Spleen (tissue), 11 donors: ENCODE data around the gene KCNJ9. TPM values are rescaled to one million over a fixed set of nuclear protein-coding genes. Genes with fewer than 3 reads are reported as not detected.

ENCODE experiments used
- DNase-seq: peaks from one replicate; pipeline ENCODE4 v3.0.0-alpha.2; 2020
- H3K27ac ChIP-seq, 8 donors: fragments of 200-600 bp; sonication (generic) in 7 of 8; 1 replicate in 4 of 8; 2 replicates in 4 of 8; pipeline versions ENCODE4 v1.5.0 to v1.8.0; 2016 to 2021; ENCODE audit warnings: inconsistent platforms in 4 of 8, mild to moderate bottlenecking in 4 of 8, moderate library complexity in 1 of 8
- H3K27me3 ChIP-seq, 7 donors: fragments of 200-600 bp; sonication (generic) in 6 of 7; replicated peaks in 1 of 7; 1 replicate in 4 of 7; 2 replicates in 3 of 7; pipeline versions ENCODE4 v1.5.0 to v1.8.0; 2016 to 2021; ENCODE audit warnings: inconsistent platforms in 3 of 7, mild to moderate bottlenecking in 1 of 7
- H3K36me3 ChIP-seq, 6 donors: fragments of 200-600 bp; sonication (generic) in 5 of 6; 1 replicate in 4 of 6; 2 replicates in 2 of 6; pipeline versions ENCODE4 v1.5.0 to v1.8.0; 2016 to 2021; ENCODE audit warnings: inconsistent platforms in 2 of 6
- H3K4me1 ChIP-seq, 6 donors: fragments of 200-600 bp; sonication (generic) in 5 of 6; 1 replicate in 3 of 6; 2 replicates in 3 of 6; pipeline versions ENCODE4 v1.5.0 to v1.8.0; 2016 to 2021; ENCODE audit warnings: inconsistent platforms in 3 of 6
- H3K4me3 ChIP-seq, 8 donors: fragments of 200-600 bp; sonication (generic) in 7 of 8; 1 replicate in 4 of 8; 2 replicates in 4 of 8; pipeline versions ENCODE4 v1.5.0 to v1.8.0; 2016 to 2021; ENCODE audit warnings: inconsistent platforms in 4 of 8, mild to moderate bottlenecking in 4 of 8, moderate library complexity in 2 of 8
- H3K9me3 ChIP-seq, 8 donors: fragments of 200-600 bp; sonication (generic) in 7 of 8; 1 replicate in 4 of 8; 2 replicates in 4 of 8; pipeline versions ENCODE4 v1.5.0 to v1.8.0; 2016 to 2021; ENCODE audit warnings: inconsistent platforms in 4 of 8
- POLR2A ChIP-seq, 3 donors: fragments of 450-650 bp; IDR thresholded peaks; one replicate each; pipeline ENCODE4 v1.5.1; 2017; ENCODE audit warnings: antibody characterized with exemption in 3 of 3, mild to moderate bottlenecking in 1 of 3
- POLR2AphosphoS5 ChIP-seq, 3 donors: sonication (generic); formaldehyde crosslinking; IDR thresholded peaks; one replicate each; pipeline ENCODE4 v1.5.1; 2017; ENCODE audit warnings: antibody characterized with exemption in 3 of 3
- WGBS, 5 donors: extraction: QIAGEN DNeasy Blood & Tissue Kit in 3 of 5; methylation state at CpG; one replicate each; pipeline versions ENCODE4 v1.1.5 to v1.1.7; 2013 to 2018; 5-methylcytosine and 5-hydroxymethylcytosine counted together
- intact Hi-C: fragments of 100-400 bp; cut with DNase I; formaldehyde crosslinking; loops from one replicate; pipeline ENCODE4 v1.15.0; 2023; ENCODE audit warnings: low total_unique reads
- polyA plus RNA-seq, 3 donors: library from polyadenylated mRNA; stranded (reverse); fragments of 200-250 nt; gene quantifications; one replicate each; pipeline ENCODE4 v1.2.1, GENCODE V29; 2013
- total RNA-seq, 7 donors: library from RNA; depleted of rRNA in 3 of 7; stranded (reverse); fragments of >200 nt in 3 of 7; fragmentation: NEBNext Ultra II Directional in 4 of 7; extraction: Animal tissue kit (Norgen Biotek cat#: 25700) in 4 of 7; gene quantifications; one replicate each; pipeline versions ENCODE4 v1.1.0 to v1.2.1, GENCODE V29; 2016 to 2021
- TF ChIP-seq, protein P1 (sequence below), 11 experiments: fragments of 200-600 bp in 7 of 11; fragments of 450-650 bp in 4 of 11; sonication (generic) in 4 of 11; IDR thresholded peaks in 8 of 11; conservative IDR thresholded peaks in 3 of 11; 1 replicate in 7 of 11; 2 replicates in 4 of 11; pipeline versions ENCODE4 v1.4.0 to v1.8.0; 2016 to 2021; ENCODE audit warnings: antibody characterized with exemption in 11 of 11, inconsistent platforms in 4 of 11, mild to moderate bottlenecking in 1 of 11
- donor health status: healthy with polysubstance abuse.
- donor health status: DM: no; HTN: no; CAD: no; lungs with moderate emphysema.
- donor health status: DM: no; HTN: no; CAD: no.
- donor health status: Bipolar disorder and iron deficiency.
- donor health status: healthy.
- donor health status: DM: no; HTN: no; CAD: no.
- donor health status: DM: yes; HTN: yes; CAD: no.

The KCNJ9 gene
- total and polyA plus RNA-seq, 10 donors = not detected

DNA sequence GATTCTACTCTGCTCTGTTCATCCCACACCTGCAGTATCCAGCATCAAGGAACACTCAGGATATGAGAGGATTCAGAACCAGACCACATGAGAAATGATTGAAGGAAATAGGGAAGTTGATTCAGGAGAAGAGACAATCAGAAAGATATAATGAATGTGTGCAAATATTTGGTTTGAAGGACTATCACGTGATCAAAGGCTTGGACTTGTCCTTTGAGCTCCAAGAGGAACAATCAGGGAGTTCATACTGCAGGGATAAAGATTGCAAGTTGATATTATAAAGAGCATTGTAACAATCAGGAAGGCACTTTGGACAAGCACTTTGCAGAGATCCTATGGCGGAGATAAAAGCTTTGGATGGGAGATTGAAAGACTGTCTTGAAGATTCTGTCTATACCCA lies 35.7 kb upstream of the KCNJ9 start:
- Histone ChIP-seq H3K36me3 (no peaks in the 10 kb centered on the region), H3K4me3 (no peak overlapping the region), H3K9me3 (no peaks in the 10 kb centered on the region), H3K4me1 (peaks cover 6 to 17% (median 12%) of the 10 kb centered on the region in 6 donors), H3K27ac (no peak overlapping the region), H3K27me3 (peaks cover 0 to 8% (median 0%) of the 10 kb centered on the region in 7 donors)
- WGBS, 5 donors = 55 to 70% (median 64%) methylated on average over 2 of the region's 2 CpGs
- intact Hi-C loops = loop anchor here (2.0 kb wide), 1 partner anchor 39 kb away; no protein-coding TSS in a partner anchor
- DNase-seq = no peak
- no peak for TF ChIP-seq POLR2AphosphoS5 (IDR thresholded peaks at IDR 0.05)
- TF ChIP-seq, protein P1, sequence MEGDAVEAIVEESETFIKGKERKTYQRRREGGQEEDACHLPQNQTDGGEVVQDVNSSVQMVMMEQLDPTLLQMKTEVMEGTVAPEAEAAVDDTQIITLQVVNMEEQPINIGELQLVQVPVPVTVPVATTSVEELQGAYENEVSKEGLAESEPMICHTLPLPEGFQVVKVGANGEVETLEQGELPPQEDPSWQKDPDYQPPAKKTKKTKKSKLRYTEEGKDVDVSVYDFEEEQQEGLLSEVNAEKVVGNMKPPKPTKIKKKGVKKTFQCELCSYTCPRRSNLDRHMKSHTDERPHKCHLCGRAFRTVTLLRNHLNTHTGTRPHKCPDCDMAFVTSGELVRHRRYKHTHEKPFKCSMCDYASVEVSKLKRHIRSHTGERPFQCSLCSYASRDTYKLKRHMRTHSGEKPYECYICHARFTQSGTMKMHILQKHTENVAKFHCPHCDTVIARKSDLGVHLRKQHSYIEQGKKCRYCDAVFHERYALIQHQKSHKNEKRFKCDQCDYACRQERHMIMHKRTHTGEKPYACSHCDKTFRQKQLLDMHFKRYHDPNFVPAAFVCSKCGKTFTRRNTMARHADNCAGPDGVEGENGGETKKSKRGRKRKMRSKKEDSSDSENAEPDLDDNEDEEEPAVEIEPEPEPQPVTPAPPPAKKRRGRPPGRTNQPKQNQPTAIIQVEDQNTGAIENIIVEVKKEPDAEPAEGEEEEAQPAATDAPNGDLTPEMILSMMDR (IDR thresholded peaks at IDR 0.05 in 8 of 11, conservative IDR thresholded peaks at IDR 0.05 in 3 of 11) = no peak
- no peak for TF ChIP-seq POLR2A (IDR thresholded peaks at IDR 0.05)

DNA sequence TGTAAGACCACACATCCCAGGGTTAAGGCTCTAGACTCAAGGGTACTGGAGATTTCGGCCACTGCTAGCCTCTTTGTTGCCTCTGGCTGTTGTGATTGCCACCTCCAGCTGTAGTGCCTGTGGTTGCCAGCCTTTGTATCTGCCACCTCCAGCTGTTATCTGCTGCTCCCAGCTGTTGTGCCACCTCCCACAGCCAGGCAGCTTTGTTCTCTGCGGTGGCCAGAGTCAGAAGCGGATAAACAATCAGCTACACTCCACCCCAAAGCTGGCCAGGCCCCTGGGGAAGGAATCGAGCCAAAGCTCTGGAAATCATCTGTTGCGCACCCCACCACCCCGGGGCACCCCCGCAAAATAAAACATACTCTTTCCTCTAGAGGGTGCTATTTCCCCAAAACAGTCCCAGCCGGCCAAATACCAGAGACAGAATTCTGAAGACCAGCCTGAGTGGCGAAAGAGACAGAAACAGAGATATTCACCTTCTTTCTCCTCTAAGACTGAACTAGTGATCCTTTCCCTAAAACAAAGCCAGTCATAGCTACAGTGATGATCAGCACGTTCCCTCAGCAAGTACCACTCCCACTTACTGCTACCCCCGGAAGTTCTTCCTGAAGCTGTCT lies 34.7 kb upstream of the KCNJ9 start:
- Histone ChIP-seq H3K36me3 (no peaks in the 10 kb centered on the region), H3K27me3 (peaks cover 0 to 16% (median 0%) of the 10 kb centered on the region in 7 donors), H3K27ac (no peak overlapping the region), H3K4me1 (peaks cover 6 to 17% (median 12%) of the 10 kb centered on the region in 6 donors), H3K4me3 (peak overlapping the region in 4 of 8 donors; percentile 9 to 58 (median 18)), H3K9me3 (no peaks in the 10 kb centered on the region)
- no peak for DNase-seq
- intact Hi-C loops = loop anchor here (2.0 kb wide), 1 partner anchor 38 kb away; no protein-coding TSS in a partner anchor
- 3 to 6% (median 4%) methylated on average over 11 of the region's 11 CpGs for WGBS, 5 donors
- TF ChIP-seq, protein P1 (IDR thresholded peaks at IDR 0.05 in 8 of 11, conservative IDR thresholded peaks at IDR 0.05 in 3 of 11) = peak; percentile 29 to 74 (median 60)
- TF ChIP-seq POLR2AphosphoS5 (IDR thresholded peaks at IDR 0.05) (peak in 1 of 3 donors; percentile 15), POLR2A (IDR thresholded peaks at IDR 0.05) (no peak)

DNA sequence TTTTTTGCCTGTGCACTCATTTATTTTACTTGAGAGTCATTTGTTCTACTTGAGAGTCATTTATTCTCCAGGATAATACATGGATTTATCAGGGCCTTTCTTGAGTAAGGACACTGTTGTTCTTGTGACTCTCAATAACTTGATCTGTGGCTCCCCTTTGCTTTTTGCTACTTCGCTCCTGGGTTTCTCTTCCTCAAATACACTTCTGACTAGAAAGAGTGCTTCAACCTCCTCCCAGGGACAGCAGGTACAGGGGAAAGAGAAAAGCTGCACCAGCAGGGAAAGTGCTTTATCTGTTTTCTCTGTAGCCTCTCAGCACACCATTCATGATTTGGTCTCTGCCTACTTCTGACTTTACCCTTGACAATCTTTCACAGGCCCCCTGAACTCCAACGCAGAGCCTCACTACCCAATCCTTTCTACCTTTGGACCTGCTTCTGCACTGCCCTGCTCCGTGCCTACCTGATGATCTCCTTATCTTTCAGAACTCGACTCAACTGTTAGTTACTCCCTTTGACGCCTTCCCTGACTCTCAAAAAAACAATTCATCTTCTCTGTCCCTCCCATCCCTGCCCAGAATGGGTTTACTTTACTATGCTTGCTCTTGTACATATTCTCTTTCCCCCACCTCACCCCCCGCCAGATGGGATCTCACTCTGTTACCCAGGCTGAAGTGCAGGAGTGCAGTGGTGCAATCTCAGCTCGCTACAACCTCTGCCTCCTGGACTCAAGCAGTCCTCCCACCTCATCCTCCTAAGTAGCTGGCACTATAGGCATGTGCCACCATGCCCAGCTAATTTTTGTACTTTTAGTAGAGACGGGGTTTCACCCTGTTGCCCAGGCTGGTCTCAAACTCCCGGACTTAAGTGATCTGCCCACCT lies 34.0 kb upstream of the KCNJ9 start:
- Histone ChIP-seq H3K36me3 (no peaks in the 10 kb centered on the region), H3K4me3 (peak overlapping the region in 4 of 8 donors; percentile 9 to 58 (median 18)), H3K27ac (no peak overlapping the region), H3K27me3 (peaks cover 0 to 23% (median 0%) of the 10 kb centered on the region in 7 donors), H3K4me1 (peaks cover 6 to 17% (median 12%) of the 10 kb centered on the region in 6 donors), H3K9me3 (no peaks in the 10 kb centered on the region)
- intact Hi-C loops = loop anchor here (2.0 kb wide), 1 partner anchor 37 kb away; no protein-coding TSS in a partner anchor
- DNase-seq = no peak
- 66 to 80% (median 70%) methylated on average over 9 of the region's 9 CpGs for WGBS, 5 donors
- no peak for TF ChIP-seq POLR2AphosphoS5 (IDR thresholded peaks at IDR 0.05)
- TF ChIP-seq POLR2A (IDR thresholded peaks at IDR 0.05) = no peak
- TF ChIP-seq, protein P1 (IDR thresholded peaks at IDR 0.05 in 8 of 11, conservative IDR thresholded peaks at IDR 0.05 in 3 of 11) = no peak

DNA sequence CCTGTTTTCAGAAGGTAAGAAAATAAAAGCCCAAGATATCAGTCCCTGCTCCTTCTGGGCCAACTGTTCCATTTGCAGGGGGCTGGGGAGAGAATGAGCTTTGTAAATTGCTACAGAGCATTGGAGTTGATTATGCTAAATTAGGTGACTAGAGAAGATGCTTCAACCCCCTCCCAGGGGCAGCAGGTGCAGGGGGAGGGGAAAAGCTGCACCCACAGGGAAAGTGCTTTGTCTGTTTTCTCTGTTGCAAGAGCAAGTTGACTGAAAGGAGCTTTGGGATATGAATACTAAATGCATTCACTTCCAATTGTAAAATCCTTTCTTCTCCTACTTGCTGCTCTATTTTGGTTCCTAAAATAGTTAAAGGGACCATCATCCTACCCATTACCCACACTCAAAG lies 33.0 kb upstream of the KCNJ9 start:
- Histone ChIP-seq H3K27me3 (peaks cover 0 to 31% (median 0%) of the 10 kb centered on the region in 7 donors), H3K27ac (no peak overlapping the region), H3K4me1 (peaks cover 6 to 17% (median 12%) of the 10 kb centered on the region in 6 donors), H3K9me3 (no peaks in the 10 kb centered on the region), H3K4me3 (no peak overlapping the region), H3K36me3 (no peaks in the 10 kb centered on the region)
- DNase-seq = no peak
- TF ChIP-seq, protein P1 (IDR thresholded peaks at IDR 0.05 in 8 of 11, conservative IDR thresholded peaks at IDR 0.05 in 3 of 11) = no peak
- TF ChIP-seq POLR2A (IDR thresholded peaks at IDR 0.05) = no peak
- TF ChIP-seq POLR2AphosphoS5 (IDR thresholded peaks at IDR 0.05) = no peak
- intact Hi-C loops = no loop called here
